Mesenchymal stem cell (in vitro differentiated cells and primary cell): ENCODE data around the gene KIF5B.

Experiments used
- DNase-seq: peaks from one replicate; pipeline ENCODE4 v3.0.0-alpha.2; 2013
- H2AFZ ChIP-seq: one replicate; pipeline ENCODE4 v1.6.1; 2013; ENCODE audit warnings: low read depth, mild to moderate bottlenecking, control low read depth, inconsistent platforms, low read length, moderate library complexity
- H2AK5ac ChIP-seq: 2 replicates; pipeline ENCODE4 v1.6.1; 2013; ENCODE audit warnings: low read length, moderate library complexity, mild to moderate bottlenecking, inconsistent platforms; ENCODE audit not compliant: severe bottlenecking
- H2BK120ac ChIP-seq: one replicate; pipeline ENCODE4 v1.6.1; 2013; ENCODE audit warnings: low read depth, mild to moderate bottlenecking, inconsistent platforms, low read length, moderate library complexity
- H2BK12ac ChIP-seq, 2 experiments: one replicate each; pipeline ENCODE4 v1.6.1; 2013; ENCODE audit warnings: inconsistent platforms in 2 of 2, low read length in 2 of 2, mild to moderate bottlenecking in 2 of 2, moderate library complexity in 2 of 2, control low read depth in 1 of 2
- H2BK15ac ChIP-seq: one replicate; pipeline ENCODE4 v1.6.1; 2013; ENCODE audit warnings: mild to moderate bottlenecking, low read depth, inconsistent platforms; ENCODE audit not compliant: poor library complexity, severe bottlenecking
- H2BK5ac ChIP-seq: 2 replicates; pipeline ENCODE4 v1.6.1; 2013; ENCODE audit warnings: low read depth, mild to moderate bottlenecking, low read length, control low read depth, inconsistent platforms; ENCODE audit not compliant: poor library complexity, severe bottlenecking
- H3K14ac ChIP-seq, 2 experiments: one replicate each; pipeline ENCODE4 v1.6.1; 2013; ENCODE audit warnings: inconsistent platforms in 2 of 2, low read length in 2 of 2, control low read depth in 1 of 2, mild to moderate bottlenecking in 1 of 2, moderate library complexity in 1 of 2
- H3K18ac ChIP-seq, 2 experiments: one replicate each; pipeline ENCODE4 v1.6.1; 2013; ENCODE audit warnings: inconsistent platforms in 2 of 2, low read length in 2 of 2, control low read depth in 1 of 2, low read depth in 1 of 2, mild to moderate bottlenecking in 1 of 2
- H3K23ac ChIP-seq, 2 experiments: one replicate each; pipeline ENCODE4 v1.6.1; 2013; ENCODE audit warnings: inconsistent platforms in 2 of 2, low read length in 2 of 2, mild to moderate bottlenecking in 2 of 2, moderate library complexity in 2 of 2, control low read depth in 1 of 2
- H3K27ac ChIP-seq: 2 replicates; pipeline ENCODE4 v1.5.1; 2013; ENCODE audit warnings: mild to moderate bottlenecking, moderate library complexity, low read length, control low read depth, inconsistent platforms; ENCODE audit not compliant: poor library complexity, severe bottlenecking
- H3K27me3 ChIP-seq, 2 experiments: 2 replicates each; pipeline versions ENCODE4 v1.6.1 to v1.7.0; 2013; ENCODE audit warnings: low read length in 2 of 2, mild to moderate bottlenecking in 2 of 2, moderate library complexity in 2 of 2, control low read depth in 1 of 2, inconsistent platforms in 1 of 2; ENCODE audit not compliant: control insufficient read depth in 1 of 2, insufficient read depth in 1 of 2
- H3K36me3 ChIP-seq, 2 experiments: 2 replicates each; pipeline versions ENCODE4 v1.6.1 to v1.7.0; 2013; ENCODE audit warnings: low read length in 2 of 2, control low read depth in 1 of 2, inconsistent platforms in 1 of 2, low read depth in 1 of 2, mild to moderate bottlenecking in 1 of 2; ENCODE audit not compliant: insufficient read depth in 2 of 2, control insufficient read depth in 1 of 2
- H3K4ac ChIP-seq, 2 experiments: one replicate each; pipeline ENCODE4 v1.6.1; 2013; ENCODE audit warnings: inconsistent platforms in 2 of 2, low read length in 2 of 2, mild to moderate bottlenecking in 2 of 2, moderate library complexity in 2 of 2, control low read depth in 1 of 2, low read depth in 1 of 2
- H3K4me1 ChIP-seq: 2 replicates; pipeline ENCODE4 v1.6.1; 2013; ENCODE audit warnings: low read depth, low read length, control low read depth; ENCODE audit not compliant: control insufficient read depth, insufficient read depth
- H3K4me2 ChIP-seq: 2 replicates; pipeline ENCODE4 v1.6.1; 2013; ENCODE audit warnings: low read length, mild to moderate bottlenecking, inconsistent platforms; ENCODE audit not compliant: poor library complexity, severe bottlenecking
- H3K4me3 ChIP-seq, 2 experiments: 2 replicates each; pipeline versions ENCODE4 v1.5.1 to v1.7.0; 2013; ENCODE audit warnings: low read length in 2 of 2, mild to moderate bottlenecking in 2 of 2, control low read depth in 1 of 2, low read depth in 1 of 2; ENCODE audit not compliant: insufficient read depth in 1 of 2
- H3K79me1 ChIP-seq: replicated peaks from 2 replicates; pipeline ENCODE4 v1.6.1; 2013; ENCODE audit warnings: mild to moderate bottlenecking, control low read depth, low read length, inconsistent platforms; ENCODE audit not compliant: poor library complexity, severe bottlenecking
- H3K9ac ChIP-seq: 2 replicates; pipeline ENCODE4 v1.7.0; 2013; ENCODE audit warnings: mild to moderate bottlenecking, low read length, moderate library complexity
- H3K9me3 ChIP-seq: 2 replicates; pipeline ENCODE4 v1.7.0; 2013; ENCODE audit warnings: mild to moderate bottlenecking, low read length; ENCODE audit not compliant: control insufficient read depth
- H4K8ac ChIP-seq: one replicate; pipeline ENCODE4 v1.6.1; 2013; ENCODE audit warnings: inconsistent platforms, mild to moderate bottlenecking, low read length, moderate library complexity
- H4K91ac ChIP-seq: one replicate; pipeline ENCODE4 v1.6.1; 2013; ENCODE audit warnings: mild to moderate bottlenecking, low read length, inconsistent platforms
- WGBS: methylation state at CpG from one replicate; pipeline ENCODE4 v1.1.7; 2013; ENCODE audit warnings: mixed read lengths; 5-methylcytosine and 5-hydroxymethylcytosine counted together

KIF5B gene

GRCh38 chr10:32015386-32015785 is 40.8 kb downstream of the KIF5B start:
- Histone ChIP-seq H2BK12ac (no peak overlapping the region), H3K14ac (no peak overlapping the region), H4K8ac (no peak overlapping the region), H2AFZ (no peak overlapping the region), H3K4me3 (no peak overlapping the region), H2BK5ac (no peak overlapping the region), H3K18ac (no peak overlapping the region), H3K27me3 (no peaks in the 10 kb centered on the region), H3K9ac (no peak overlapping the region), H4K91ac (no peak overlapping the region), H2BK15ac (no peak overlapping the region), H3K4me2 (no peak overlapping the region), H3K27ac (no peak overlapping the region), H3K36me3 (peaks cover 33 to 98% of the 10 kb centered on the region in 2 experiments), H2BK120ac (no peak overlapping the region), H3K4ac (no peak overlapping the region), H3K4me1 (no peaks in the 10 kb centered on the region), H3K23ac (no peak overlapping the region), H3K79me1 (peaks cover 10% of the 10 kb centered on the region), H3K9me3 (no peaks in the 10 kb centered on the region), H2AK5ac (no peak overlapping the region)
- DNase-seq: no peak
- 94% methylated on average over 3 of the region's 5 CpGs for WGBS

DNA sequence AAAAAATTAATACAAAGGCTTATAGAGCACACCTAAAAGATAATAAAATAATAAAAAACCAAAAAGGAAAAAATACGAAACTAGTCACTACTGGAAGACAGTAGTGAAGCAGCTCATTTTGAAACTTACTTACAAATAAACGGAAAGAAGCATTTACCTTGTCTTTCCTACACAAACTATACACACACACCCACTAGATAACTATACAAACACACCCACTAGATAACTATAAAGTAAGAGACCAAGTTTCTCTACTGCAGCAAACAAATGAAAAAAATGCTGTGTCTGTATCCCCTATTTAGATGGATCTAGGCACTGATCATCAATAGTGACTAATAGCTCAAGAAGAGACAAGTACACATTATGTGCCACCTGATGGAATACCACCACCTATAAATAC is 49.2 kb downstream of the KIF5B start:
- H3K4ac ChIP-seq: no peak overlapping the region
- no peaks in the 10 kb centered on the region for H3K9me3 ChIP-seq
- no peak overlapping the region for H2BK12ac ChIP-seq
- 93% methylated on average over 2 of the region's 2 CpGs for WGBS
- no peak overlapping the region for H4K8ac ChIP-seq
- H3K9ac ChIP-seq: no peak overlapping the region
- H3K27me3 ChIP-seq: no peaks in the 10 kb centered on the region
- H3K36me3 ChIP-seq: peaks cover 21 to 58% of the 10 kb centered on the region in 2 experiments
- no peak overlapping the region for H3K4me3 ChIP-seq
- DNase-seq: no peak
- H3K27ac ChIP-seq: no peak overlapping the region
- no peak overlapping the region for H2AK5ac ChIP-seq
- no peak overlapping the region for H3K14ac ChIP-seq
- no peak overlapping the region for H3K4me2 ChIP-seq
- H3K23ac ChIP-seq: no peak overlapping the region
- no peak overlapping the region for H3K18ac ChIP-seq
- no peak overlapping the region for H2AFZ ChIP-seq
- H2BK120ac ChIP-seq: no peak overlapping the region
- H2BK5ac ChIP-seq: no peak overlapping the region
- H2BK15ac ChIP-seq: no peak overlapping the region
- no peak overlapping the region for H4K91ac ChIP-seq
- H3K4me1 ChIP-seq: peaks cover 4% of the 10 kb centered on the region
- peaks cover 1% of the 10 kb centered on the region for H3K79me1 ChIP-seq

- Histone ChIP-seq H3K9ac (no peak overlapping the region), H3K18ac (no peak overlapping the region), H3K4me3 (no peak overlapping the region), H3K27me3 (no peaks in the 10 kb centered on the region), H3K79me1 (peaks cover 1% of the 10 kb centered on the region), H2BK12ac (no peak overlapping the region), H4K8ac (no peak overlapping the region), H3K4me2 (no peak overlapping the region), H2BK120ac (no peak overlapping the region), H2BK15ac (no peak overlapping the region), H3K36me3 (peaks cover 21 to 39% of the 10 kb centered on the region in 2 experiments), H2AFZ (no peak overlapping the region), H2BK5ac (no peak overlapping the region), H2AK5ac (no peak overlapping the region), H3K9me3 (no peaks in the 10 kb centered on the region), H4K91ac (no peak overlapping the region), H3K14ac (no peak overlapping the region), H3K27ac (no peak overlapping the region), H3K4me1 (peaks cover 11% of the 10 kb centered on the region), H3K4ac (no peak overlapping the region), H3K23ac (no peak overlapping the region)
- DNase-seq: peak; percentile 63
- WGBS: 69% methylated on average over 4 of the region's 4 CpGs
These were observed 51.2 kb downstream of the KIF5B start for GRCh38 chr10:32005050-32005449.

- no peak overlapping the region for H3K4me3 ChIP-seq
- 86% methylated on average over 3 of the region's 3 CpGs for WGBS
- H3K14ac ChIP-seq: peak overlapping the region in 1 of 2 experiments; percentile 18
- no peak overlapping the region for H3K9ac ChIP-seq
- no peak overlapping the region for H2BK5ac ChIP-seq
- H3K36me3 ChIP-seq: peaks cover 21 to 30% of the 10 kb centered on the region in 2 experiments
- H2BK120ac ChIP-seq: no peak overlapping the region
- H4K8ac ChIP-seq: no peak overlapping the region
- no peak overlapping the region for H2BK15ac ChIP-seq
- DNase-seq: no peak
- H2BK12ac ChIP-seq: peak overlapping the region in 1 of 2 experiments; percentile 15
- H4K91ac ChIP-seq: no peak overlapping the region
- no peak overlapping the region for H3K4me2 ChIP-seq
- no peak overlapping the region for H2AFZ ChIP-seq
- H3K79me1 ChIP-seq: peaks cover 1% of the 10 kb centered on the region
- H3K4me1 ChIP-seq: peaks cover 12% of the 10 kb centered on the region
- H3K27me3 ChIP-seq: no peaks in the 10 kb centered on the region
- H2AK5ac ChIP-seq: no peak overlapping the region
- H3K9me3 ChIP-seq: no peaks in the 10 kb centered on the region
- peak overlapping the region in 1 of 2 experiments; percentile 41 for H3K4ac ChIP-seq
- peak overlapping the region in 1 of 2 experiments; percentile 94 for H3K23ac ChIP-seq
- no peak overlapping the region for H3K27ac ChIP-seq
- H3K18ac ChIP-seq: peak overlapping the region in 1 of 2 experiments; percentile 56
These were observed 52.0 kb downstream of the KIF5B start for GRCh38 chr10:32004161-32004591.
